ENCODE results near the gene SETD3.

DNA sequence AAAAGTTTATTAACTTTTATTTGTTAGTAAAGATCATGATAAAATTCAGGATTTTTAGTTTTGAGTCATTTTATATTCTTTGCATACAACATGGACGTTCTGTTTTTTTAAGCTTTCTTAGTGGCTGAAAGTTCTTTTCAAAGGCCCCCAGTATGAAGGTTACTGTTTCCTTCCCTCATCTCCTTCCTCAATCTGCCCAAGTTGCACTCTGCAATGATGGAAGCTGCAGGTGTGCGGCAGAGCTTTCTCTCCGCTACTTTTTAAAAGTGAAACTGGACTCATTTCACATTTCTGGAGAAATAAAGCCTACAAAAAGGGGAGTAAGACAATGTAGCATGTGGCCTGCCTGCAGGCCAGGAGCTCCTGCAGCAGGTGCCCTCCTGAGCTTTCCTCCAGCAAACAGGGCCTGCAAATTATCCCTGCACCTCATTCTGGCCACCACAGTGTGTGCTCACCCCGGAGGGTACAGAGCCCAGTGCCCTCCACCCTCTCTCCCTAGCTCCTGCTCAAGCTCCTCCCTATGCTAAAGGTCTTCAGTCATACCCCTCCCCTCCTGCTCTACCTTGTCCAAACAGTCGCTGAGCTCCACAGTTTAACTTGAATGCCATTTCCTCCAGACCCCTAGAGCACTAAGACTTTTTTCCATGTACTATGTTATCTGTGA, 78.9 kb downstream of the SETD3 start:
- TF ChIP-seq, protein P1, sequence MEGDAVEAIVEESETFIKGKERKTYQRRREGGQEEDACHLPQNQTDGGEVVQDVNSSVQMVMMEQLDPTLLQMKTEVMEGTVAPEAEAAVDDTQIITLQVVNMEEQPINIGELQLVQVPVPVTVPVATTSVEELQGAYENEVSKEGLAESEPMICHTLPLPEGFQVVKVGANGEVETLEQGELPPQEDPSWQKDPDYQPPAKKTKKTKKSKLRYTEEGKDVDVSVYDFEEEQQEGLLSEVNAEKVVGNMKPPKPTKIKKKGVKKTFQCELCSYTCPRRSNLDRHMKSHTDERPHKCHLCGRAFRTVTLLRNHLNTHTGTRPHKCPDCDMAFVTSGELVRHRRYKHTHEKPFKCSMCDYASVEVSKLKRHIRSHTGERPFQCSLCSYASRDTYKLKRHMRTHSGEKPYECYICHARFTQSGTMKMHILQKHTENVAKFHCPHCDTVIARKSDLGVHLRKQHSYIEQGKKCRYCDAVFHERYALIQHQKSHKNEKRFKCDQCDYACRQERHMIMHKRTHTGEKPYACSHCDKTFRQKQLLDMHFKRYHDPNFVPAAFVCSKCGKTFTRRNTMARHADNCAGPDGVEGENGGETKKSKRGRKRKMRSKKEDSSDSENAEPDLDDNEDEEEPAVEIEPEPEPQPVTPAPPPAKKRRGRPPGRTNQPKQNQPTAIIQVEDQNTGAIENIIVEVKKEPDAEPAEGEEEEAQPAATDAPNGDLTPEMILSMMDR (IDR thresholded peaks at IDR 0.05): no peak
- TF ChIP-seq POLR2AphosphoS5 (IDR thresholded peaks at IDR 0.05) (no peak), POLR2A (IDR thresholded peaks at IDR 0.05) (no peak)

Measured in upper lobe of left lung (tissue), 4 donors.